SK-N-MC (cell line): ENCODE measurements around the gene APELA.

Source experiments
- EZH2 ChIP-seq: fragments of 200-600 bp; sonication (generic); IDR thresholded peaks from one replicate; pipeline ENCODE4 v1.6.1; 2017; ENCODE audit warnings: antibody characterized with exemption
- FOXP2 ChIP-seq: optimal IDR thresholded peaks from 2 replicates; pipeline ENCODE3; 2011; ENCODE audit warnings: mild to moderate bottlenecking, moderate library complexity; ENCODE audit not compliant: insufficient read depth; ENCODE audit errors: extremely low read length, control extremely low read depth
- POLR2AphosphoS5 ChIP-seq: IDR thresholded peaks from 2 replicates; pipeline ENCODE4 v1.6.1; 2012; ENCODE audit warnings: mild to moderate bottlenecking, low read depth, low read length, borderline replicate concordance

- TF ChIP-seq EZH2 (no peak), POLR2AphosphoS5 (no peak), FOXP2 (no peak)
Measured at GRCh38 chr4:164847967-164848649, 28.9 kb upstream of the APELA start.
